Cardiac atrium fibroblast (primary cell): Measurements from ENCODE around the gene THG1L. TPM values are rescaled to one million over a fixed set of nuclear protein-coding genes. Genes with fewer than 3 reads are reported as not detected.

ENCODE experiments used
- total RNA-seq: library from RNA; depleted of rRNA; stranded (reverse); fragments of >200 nt; gene quantifications from 2 replicates; pipeline ENCODE4 v1.2.3, GENCODE V29; 2015

THG1L gene
- 4.2 and 9.0 TPM in 2 replicates for total RNA-seq

GRCh38 chr5:157731272-157732129, at the start of gene THG1L:
Gene THG1L (plus strand): TSS chr5:157731420. CDS start chr5:157731441, 21 bp downstream.

GRCh38 chr5:157743163-157744050, 12.2 kb downstream of the THG1L start, which contains the start of gene LSM11:
Gene LSM11 (plus strand): TSS chr5:157743712. CDS start chr5:157743751, 39 bp downstream.

Other genes with a start within 250 kb of the THG1L start
- 11.4 and 16.4 TPM in 2 replicates for gene ADAM19, start 155.6 kb upstream of the THG1L start, total RNA-seq
- not detected in 2 replicates for gene SOX30, start 79.0 kb upstream of the THG1L start, total RNA-seq
- not detected in 2 replicates for gene C5orf52, start 59.9 kb upstream of the THG1L start, total RNA-seq
- gene LSM11, start 12.3 kb downstream of the THG1L start, total RNA-seq, result 3.6 and 3.7 TPM in 2 replicates
- gene CLINT1, start 127.7 kb downstream of the THG1L start, total RNA-seq, result 57.3 and 64.4 TPM in 2 replicates